BE2C (cell line): ENCODE results near the gene KCNAB1.

Experiments used
- DNase-seq: peaks from one replicate; pipeline ENCODE4 v3.0.0-alpha.2; 2020
- H3K27me3 ChIP-seq: fragments of 250-450 bp; sonication (Bioruptor Pico); 2 replicates; pipeline ENCODE4 v1.5.1; 2020; ENCODE audit warnings: mild to moderate bottlenecking
- H3K36me3 ChIP-seq: fragments of 250-450 bp; sonication (Bioruptor Pico); 2 replicates; pipeline ENCODE4 v1.5.1; 2020; ENCODE audit warnings: mild to moderate bottlenecking
- H3K4me1 ChIP-seq: fragments of 250-450 bp; sonication (Bioruptor Pico); 2 replicates; pipeline ENCODE4 v1.5.1; 2020
- H3K4me3 ChIP-seq: 2 replicates; pipeline ENCODE4 v1.5.1; 2011; ENCODE audit warnings: low read depth, low read length
- H3K9me3 ChIP-seq: fragments of 250-450 bp; sonication (Bioruptor Pico); 2 replicates; pipeline ENCODE4 v1.5.1; 2020
- CTCF ChIP-seq: IDR thresholded peaks from 2 replicates; pipeline ENCODE4 v1.5.1; 2012; ENCODE audit warnings: mild to moderate bottlenecking, low read depth, low read length

The KCNAB1 gene

GRCh38 chr3:156412600-156412999 is 292.2 kb downstream of the KCNAB1 start:
- no peaks in the 10 kb centered on the region for H3K27me3 ChIP-seq
- no peaks in the 10 kb centered on the region for H3K9me3 ChIP-seq
- no peak overlapping the region for H3K4me3 ChIP-seq
- H3K4me1 ChIP-seq = peaks cover 4% of the 10 kb centered on the region; the same call in 1 of the 2 replicates
- no peaks in the 10 kb centered on the region for H3K36me3 ChIP-seq
- no peak for TF ChIP-seq CTCF
- no peak for DNase-seq

GRCh38 chr3:156413293-156413892 is 293.0 kb downstream of the KCNAB1 start:
- H3K4me3 ChIP-seq = no peak overlapping the region
- no peak for TF ChIP-seq CTCF

GRCh38 chr3:156416846-156417558 is 296.6 kb downstream of the KCNAB1 start:
- no peak for TF ChIP-seq CTCF
- Histone ChIP-seq H3K4me1 (peaks cover 3% of the 10 kb centered on the region; the same call in 1 of the 2 replicates), H3K36me3 (no peaks in the 10 kb centered on the region), H3K27me3 (no peaks in the 10 kb centered on the region), H3K4me3 (no peak overlapping the region), H3K9me3 (no peaks in the 10 kb centered on the region)
- peak; percentile 36 for DNase-seq

More at GRCh38 chr3:156413293-156413892, 293.0 kb downstream of the KCNAB1 start:
- Histone ChIP-seq H3K27me3 (no peaks in the 10 kb centered on the region), H3K36me3 (no peaks in the 10 kb centered on the region), H3K4me1 (peaks cover 3% of the 10 kb centered on the region; the same call in 1 of the 2 replicates), H3K9me3 (no peaks in the 10 kb centered on the region)
- DNase-seq = no peak

GRCh38 chr3:156417559-156418132 is 297.3 kb downstream of the KCNAB1 start:
- no peak for DNase-seq
- H3K9me3 ChIP-seq = no peaks in the 10 kb centered on the region
- no peaks in the 10 kb centered on the region for H3K36me3 ChIP-seq
- H3K27me3 ChIP-seq = no peaks in the 10 kb centered on the region
- peaks cover 3% of the 10 kb centered on the region; the same call in 1 of the 2 replicates for H3K4me1 ChIP-seq
- TF ChIP-seq CTCF = no peak
- no peak overlapping the region for H3K4me3 ChIP-seq

GRCh38 chr3:156418428-156418827 is 298.1 kb downstream of the KCNAB1 start:
- Histone ChIP-seq H3K4me3 (no peak overlapping the region), H3K9me3 (no peaks in the 10 kb centered on the region), H3K36me3 (no peaks in the 10 kb centered on the region), H3K4me1 (peaks cover 3% of the 10 kb centered on the region; the same call in 1 of the 2 replicates), H3K27me3 (no peaks in the 10 kb centered on the region)
- DNase-seq = no peak
- TF ChIP-seq CTCF = no peak

GRCh38 chr3:156421534-156421933 is 301.2 kb downstream of the KCNAB1 start:
- Histone ChIP-seq H3K9me3 (no peaks in the 10 kb centered on the region), H3K27me3 (no peaks in the 10 kb centered on the region), H3K4me1 (peaks cover 21% of the 10 kb centered on the region), H3K4me3 (no peak overlapping the region), H3K36me3 (no peaks in the 10 kb centered on the region)
- no peak for DNase-seq
- TF ChIP-seq CTCF = no peak
